Right lobe of liver (tissue), 4 donors: Measurements from ENCODE around the gene L3MBTL2.

ENCODE experiments used
- CTCF ChIP-seq, 4 donors: fragments of 200-600 bp in 3 of 4; fragments of 450-650 bp in 1 of 4; IDR thresholded peaks; one replicate each; pipeline versions ENCODE4 v1.5.1 to v1.8.0; 2016 to 2022; ENCODE audit warnings: antibody characterized with exemption in 4 of 4, mild to moderate bottlenecking in 2 of 4
- POLR2A ChIP-seq: fragments of 450-650 bp; IDR thresholded peaks from one replicate; pipeline ENCODE4 v1.6.1; 2017; ENCODE audit warnings: antibody characterized with exemption, mild to moderate bottlenecking
- donor health status: DM: no; HTN: no; CAD: no.
- donor health status: DM: no; HTN: no; CAD: no.
- donor health status: DM: no; HTN: yes; CAD: no.

GRCh38 chr22:41237036-41237706 is 32.1 kb downstream of the L3MBTL2 start:
- no peak for TF ChIP-seq CTCF (IDR thresholded peaks at IDR 0.05)
- no peak for TF ChIP-seq POLR2A
